Neural cell (in vitro differentiated cells): ENCODE results near the gene CEBPB.

Source experiments
- CTCF ChIP-seq: fragments of 450-650 bp; IDR thresholded peaks from 2 replicates; pipeline ENCODE4 v1.5.1; 2014; ENCODE audit warnings: antibody characterized with exemption, mild to moderate bottlenecking, moderate library complexity; ENCODE audit not compliant: poor library complexity, severe bottlenecking
- EZH2 ChIP-seq: fragments of 200-600, 300-800 bp; shearing (Covaris generic), sonication (generic); IDR thresholded peaks from 2 replicates; pipeline ENCODE4 v1.6.1; 2014; ENCODE audit warnings: antibody characterized with exemption, low read length, borderline replicate concordance, mild to moderate bottlenecking; ENCODE audit not compliant: insufficient read depth, poor library complexity, severe bottlenecking
- POLR2AphosphoS5 ChIP-seq: IDR thresholded peaks from 2 replicates; pipeline ENCODE4 v1.6.1; 2012
- SMC3 ChIP-seq: fragments of 450-650 bp; conservative IDR thresholded peaks from 2 replicates; pipeline ENCODE4 v1.6.1; 2014; ENCODE audit warnings: antibody characterized with exemption, mild to moderate bottlenecking, moderate library complexity; ENCODE audit not compliant: poor library complexity

- no peak for TF ChIP-seq EZH2
- no peak for TF ChIP-seq CTCF
- no peak for TF ChIP-seq POLR2AphosphoS5
- TF ChIP-seq SMC3, result no peak
Measured at GRCh38 chr20:50242178-50242514, 51.5 kb downstream of the CEBPB start.
